DOHH2 (cell line): ENCODE data around the gene MACF1.

Experiments
- H3F3A ChIP-seq: fragments of 200-600 bp; sonication (generic), shearing (Covaris generic); 2 replicates; pipeline ENCODE4 v1.6.0; 2016; ENCODE audit warnings: antibody characterized with exemption, mild to moderate bottlenecking; ENCODE audit not compliant: control insufficient read depth, insufficient read depth
- H3K27ac ChIP-seq: fragments of 200-600 bp; sonication (generic); 2 replicates; pipeline ENCODE4 v1.5.1; 2014; ENCODE audit warnings: low read depth, mild to moderate bottlenecking, low read length, moderate library complexity
- H3K27me3 ChIP-seq: fragments of 200-600 bp; sonication (generic); 2 replicates; pipeline ENCODE4 v1.6.1; 2014; ENCODE audit warnings: mild to moderate bottlenecking, low read length, mixed read lengths; ENCODE audit not compliant: control insufficient read depth
- H3K36me3 ChIP-seq: fragments of 200-600 bp; sonication (generic); 2 replicates; pipeline ENCODE4 v1.6.1; 2014; ENCODE audit warnings: mild to moderate bottlenecking, low read length, moderate library complexity, mixed read lengths; ENCODE audit not compliant: control insufficient read depth
- H3K4me1 ChIP-seq: fragments of 200-600 bp; sonication (generic); 2 replicates; pipeline ENCODE4 v1.6.1; 2014; ENCODE audit warnings: mild to moderate bottlenecking, low read length, mixed read lengths; ENCODE audit not compliant: control insufficient read depth
- H3K4me2 ChIP-seq: fragments of 200-600 bp; sonication (generic); 2 replicates; pipeline ENCODE4 v1.6.0; 2014; ENCODE audit warnings: mild to moderate bottlenecking, low read length, moderate library complexity
- H3K4me3 ChIP-seq: fragments of 200-600 bp; sonication (generic); 2 replicates; pipeline ENCODE4 v1.5.1; 2014; ENCODE audit warnings: mild to moderate bottlenecking, low read length, mixed read lengths
- H3K79me2 ChIP-seq: fragments of 200-600 bp; sonication (generic); 2 replicates; pipeline ENCODE4 v1.6.1; 2014; ENCODE audit warnings: mild to moderate bottlenecking, low read length, mixed read lengths; ENCODE audit not compliant: control insufficient read depth
- H3K9me2 ChIP-seq: fragments of 200-600 bp; sonication (generic); replicated peaks from 2 replicates; pipeline ENCODE4 v1.6.1; 2014; ENCODE audit warnings: mild to moderate bottlenecking, low read length, mixed read lengths; ENCODE audit not compliant: control insufficient read depth
- H3K9me3 ChIP-seq: fragments of 200-600 bp; sonication (generic); 2 replicates; pipeline ENCODE4 v1.6.1; 2014; ENCODE audit warnings: antibody characterized with exemption, low read length, mixed read lengths; ENCODE audit not compliant: control insufficient read depth, insufficient read depth
- H4K20me1 ChIP-seq: fragments of 200-600 bp; sonication (generic); 2 replicates; pipeline ENCODE4 v1.6.0; 2014; ENCODE audit warnings: low read depth, mild to moderate bottlenecking, antibody characterized with exemption, low read length, moderate library complexity; ENCODE audit not compliant: control insufficient read depth, insufficient read depth
- CTCF ChIP-seq: fragments of 200-600 bp; sonication (generic); IDR thresholded peaks from one replicate; pipeline ENCODE4 v1.5.1; 2014; ENCODE audit warnings: antibody characterized with exemption, mild to moderate bottlenecking, low read depth, low read length; ENCODE audit not compliant: poor library complexity, severe bottlenecking
- EZH2phosphoT487 ChIP-seq: fragments of 200-600 bp; sonication (generic); IDR thresholded peaks from 2 replicates; pipeline ENCODE4 v1.6.1; 2017; ENCODE audit warnings: borderline replicate concordance, mild to moderate bottlenecking, antibody characterized with exemption, low read length, moderate library complexity, mixed read lengths

Gene MACF1

GRCh38 chr1:39363267-39363666, 158.8 kb downstream of the MACF1 start:
- H3K9me2 ChIP-seq = no peaks in the 10 kb centered on the region
- H3K27me3 ChIP-seq = no peaks in the 10 kb centered on the region
- H3K36me3 ChIP-seq = peaks cover 31% of the 10 kb centered on the region
- H3K79me2 ChIP-seq = no peaks in the 10 kb centered on the region
- H3K27ac ChIP-seq = no peak overlapping the region
- H3K9me3 ChIP-seq = no peaks in the 10 kb centered on the region
- H3K4me3 ChIP-seq = no peak overlapping the region
- H3K4me2 ChIP-seq = no peak overlapping the region
- H4K20me1 ChIP-seq = no peaks in the 10 kb centered on the region
- 0 out of 2 replicates have a peak, but pooled peaks cover 3% of the 10 kb centered on the region for H3F3A ChIP-seq
- H3K4me1 ChIP-seq = no peaks in the 10 kb centered on the region
- TF ChIP-seq EZH2phosphoT487 = no peak

- Histone ChIP-seq H3F3A (no peaks in the 10 kb centered on the region), H3K36me3 (peaks cover 18% of the 10 kb centered on the region), H4K20me1 (no peaks in the 10 kb centered on the region), H3K4me1 (no peaks in the 10 kb centered on the region), H3K4me2 (no peak overlapping the region), H3K27me3 (no peaks in the 10 kb centered on the region), H3K9me3 (no peaks in the 10 kb centered on the region), H3K79me2 (no peaks in the 10 kb centered on the region), H3K27ac (no peak overlapping the region), H3K9me2 (no peaks in the 10 kb centered on the region), H3K4me3 (no peak overlapping the region)
- TF ChIP-seq EZH2phosphoT487 = no peak
- no peak for TF ChIP-seq CTCF
Observed at GRCh38 chr1:39368045-39368444, 163.6 kb downstream of the MACF1 start.

- H3K4me1 ChIP-seq = no peaks in the 10 kb centered on the region
- no peaks in the 10 kb centered on the region for H4K20me1 ChIP-seq
- H3K4me3 ChIP-seq = no peak overlapping the region
- TF ChIP-seq CTCF = no peak
- no peak for TF ChIP-seq EZH2phosphoT487
- H3K79me2 ChIP-seq = no peaks in the 10 kb centered on the region
- no peaks in the 10 kb centered on the region for H3K9me3 ChIP-seq
- H3K9me2 ChIP-seq = no peaks in the 10 kb centered on the region
- H3F3A ChIP-seq = no peaks in the 10 kb centered on the region
- H3K4me2 ChIP-seq = no peak overlapping the region
- peaks cover 18% of the 10 kb centered on the region for H3K36me3 ChIP-seq
- H3K27me3 ChIP-seq = no peaks in the 10 kb centered on the region
- no peak overlapping the region for H3K27ac ChIP-seq
Observed at GRCh38 chr1:39369565-39369964, 165.1 kb downstream of the MACF1 start.

- H3K27me3 ChIP-seq = no peaks in the 10 kb centered on the region
- H3K79me2 ChIP-seq = no peaks in the 10 kb centered on the region
- no peak overlapping the region for H3K4me3 ChIP-seq
- H3K4me2 ChIP-seq = no peak overlapping the region
- H3F3A ChIP-seq = peaks cover 2% of the 10 kb centered on the region; the same call in 1 of the 2 replicates
- H3K9me3 ChIP-seq = no peaks in the 10 kb centered on the region
- H3K4me1 ChIP-seq = no peaks in the 10 kb centered on the region
- no peaks in the 10 kb centered on the region for H4K20me1 ChIP-seq
- peaks cover 18% of the 10 kb centered on the region for H3K36me3 ChIP-seq
- TF ChIP-seq EZH2phosphoT487 = no peak
- no peak for TF ChIP-seq CTCF
- no peaks in the 10 kb centered on the region for H3K9me2 ChIP-seq
- H3K27ac ChIP-seq = no peak overlapping the region
Observed at GRCh38 chr1:39370602-39371001, 166.1 kb downstream of the MACF1 start.
